H1 (cell line): ENCODE results near the gene ENPEP. TPM values are rescaled to one million over a fixed set of nuclear protein-coding genes. Genes with fewer than 3 reads are reported as not detected.

Experiments used
- CTCF ChIA-PET: fragments of 300-600 bp; sonication (Branson Sonifier 250); formaldehyde crosslinking; loops from one replicate; lab custom pipeline; 2021; ENCODE audit not compliant: partially characterized antibody; lab: Charles Lee
- POLR2A ChIA-PET: fragments of 300-600 bp; sonication (Branson Sonifier 250); formaldehyde crosslinking; loops from one replicate; lab custom pipeline; 2021; ENCODE audit warnings: inconsistent platforms; ENCODE audit not compliant: partially characterized antibody; lab: Charles Lee
- DNase-seq, 2 experiments: peaks; one replicate each; pipeline versions ENCODE4 v3.0.0 to v3.0.0-alpha.2; 2010 to 2022; ENCODE audit warnings: low spot score in 2 of 2, low read depth in 1 of 2, mixed read lengths in 1 of 2
- FAIRE-seq: peaks from 2 replicates; lab custom pipeline; 2011; peaks lifted over from hg19 to GRCh38; lab: Jason Lieb, UNC
- H2AFZ ChIP-seq: 2 replicates; pipeline ENCODE4 v1.8.1; 2012; ENCODE audit warnings: low read length, inconsistent platforms
- H2AK5ac ChIP-seq: 2 replicates; pipeline ENCODE4 v1.6.1; 2013; ENCODE audit warnings: low read depth, low read length
- H2BK120ac ChIP-seq: replicated peaks from 2 replicates; pipeline ENCODE3; 2013; ENCODE audit warnings: low read depth, low read length, inconsistent platforms
- H2BK12ac ChIP-seq: 2 replicates; pipeline ENCODE4 v1.6.1; 2013; ENCODE audit warnings: low read depth, low read length
- H2BK15ac ChIP-seq: 2 replicates; pipeline ENCODE4 v1.6.1; 2013; ENCODE audit warnings: low read length
- H2BK20ac ChIP-seq: 2 replicates; pipeline ENCODE4 v1.6.1; 2013; ENCODE audit warnings: low read length
- H2BK5ac ChIP-seq: 2 replicates; pipeline ENCODE4 v1.6.1; 2013; ENCODE audit warnings: low read depth, low read length
- H3K14ac ChIP-seq: 2 replicates; pipeline ENCODE4 v1.6.1; 2013; ENCODE audit warnings: inconsistent platforms; ENCODE audit not compliant: insufficient read length
- H3K18ac ChIP-seq: 2 replicates; pipeline ENCODE4 v1.6.1; 2013; ENCODE audit warnings: low read length; ENCODE audit errors: extremely low read depth
- H3K23ac ChIP-seq: 2 replicates; pipeline ENCODE4 v1.6.1; 2013; ENCODE audit warnings: inconsistent platforms; ENCODE audit not compliant: insufficient read length
- H3K23me2 ChIP-seq: 2 replicates; pipeline ENCODE4 v1.6.1; 2013; ENCODE audit warnings: low read depth, low read length
- H3K27ac ChIP-seq: 2 replicates; pipeline ENCODE4 v1.6.1; 2011; ENCODE audit warnings: low read depth, low read length, inconsistent platforms
- H3K27me3 ChIP-seq, 4 experiments: replicated peaks in 1 of 4; 1 replicate in 1 of 4; 2 replicates in 3 of 4; pipeline versions ENCODE4 v1.6.1 to v1.8.1; 2011 to 2013; ENCODE audit warnings: low read length in 3 of 4, mild to moderate bottlenecking in 3 of 4, inconsistent platforms in 2 of 4, mixed read lengths in 2 of 4, moderate library complexity in 1 of 4; ENCODE audit not compliant: control insufficient read depth in 3 of 4, insufficient read depth in 3 of 4; ENCODE audit errors: extremely low read depth in 1 of 4
- H3K36me3 ChIP-seq, 4 experiments: 2 replicates each; pipeline versions ENCODE4 v1.6.1 to v1.8.1; 2011 to 2013; ENCODE audit warnings: mild to moderate bottlenecking in 4 of 4, low read length in 3 of 4, moderate library complexity in 2 of 4, control low read depth in 1 of 4, inconsistent platforms in 1 of 4; ENCODE audit not compliant: insufficient read depth in 4 of 4, control insufficient read depth in 2 of 4
- H3K4ac ChIP-seq: replicated peaks from 2 replicates; pipeline ENCODE3; 2013; ENCODE audit warnings: low read length, low read depth, mixed read lengths, inconsistent platforms; ENCODE audit not compliant: insufficient read length
- H3K4me1 ChIP-seq, 4 experiments: replicated peaks in 1 of 4; 1 replicate in 1 of 4; 2 replicates in 3 of 4; pipeline versions ENCODE4 v1.6.1 to v1.8.1; 2011 to 2013; ENCODE audit warnings: low read length in 3 of 4, inconsistent platforms in 2 of 4, mixed read lengths in 1 of 4; ENCODE audit not compliant: insufficient read depth in 4 of 4, control insufficient read depth in 3 of 4
- H3K4me2 ChIP-seq, 2 experiments: 2 replicates each; pipeline versions ENCODE4 v1.6.1 to v1.8.1; 2011 to 2013; ENCODE audit warnings: low read depth in 2 of 2, low read length in 2 of 2, control low read depth in 1 of 2, inconsistent platforms in 1 of 2, mild to moderate bottlenecking in 1 of 2; ENCODE audit not compliant: insufficient read depth in 1 of 2
- H3K4me3 ChIP-seq, 4 experiments: fragments of 200-600, 300-600 bp in 1 of 4; sonication (generic), shearing (Covaris generic), sonication (Bioruptor Twin) in 1 of 4; 2 replicates each; pipeline versions ENCODE4 v1.5.1 to v1.8.1; 2011 to 2016; ENCODE audit warnings: low read length in 4 of 4, low read depth in 3 of 4, control low read depth in 2 of 4, inconsistent platforms in 2 of 4, mild to moderate bottlenecking in 2 of 4, mixed read lengths in 1 of 4, moderate library complexity in 1 of 4; ENCODE audit not compliant: insufficient read depth in 2 of 4; ENCODE audit errors: extremely low read depth in 1 of 4
- H3K56ac ChIP-seq: replicated peaks from 2 replicates; pipeline ENCODE3; 2013; ENCODE audit warnings: low read depth, mild to moderate bottlenecking, mixed read lengths, low read length, inconsistent platforms; ENCODE audit not compliant: insufficient read length
- H3K79me1 ChIP-seq: 2 replicates; pipeline ENCODE4 v1.6.1; 2013; ENCODE audit warnings: low read depth, low read length, control low read depth
- H3K79me2 ChIP-seq, 2 experiments: 2 replicates each; pipeline versions ENCODE4 v1.6.1 to v1.8.1; 2012 to 2013; ENCODE audit warnings: low read length in 2 of 2, mild to moderate bottlenecking in 2 of 2, inconsistent platforms in 1 of 2; ENCODE audit not compliant: insufficient read depth in 2 of 2, control insufficient read depth in 1 of 2
- H3K9ac ChIP-seq, 4 experiments: replicated peaks in 1 of 4; 1 replicate in 1 of 4; 2 replicates in 3 of 4; pipeline versions ENCODE4 v1.6.1 to v1.8.1; 2011 to 2013; ENCODE audit warnings: low read depth in 3 of 4, low read length in 3 of 4, control low read depth in 2 of 4, mild to moderate bottlenecking in 2 of 4, moderate library complexity in 2 of 4, inconsistent platforms in 1 of 4; ENCODE audit errors: extremely low read depth in 1 of 4
- H3K9me3 ChIP-seq, 2 experiments: 2 replicates each; pipeline versions ENCODE4 v1.6.1 to v1.8.1; 2012 to 2013; ENCODE audit warnings: mild to moderate bottlenecking in 2 of 2, moderate library complexity in 2 of 2, control low read depth in 1 of 2, inconsistent platforms in 1 of 2, low read depth in 1 of 2, low read length in 1 of 2, mixed read lengths in 1 of 2; ENCODE audit not compliant: insufficient read depth in 2 of 2
- H4K20me1 ChIP-seq, 2 experiments: replicated peaks in 1 of 2; 2 replicates each; pipeline versions ENCODE3 to v1.8.1; 2011 to 2013; ENCODE audit warnings: inconsistent platforms in 2 of 2, low read length in 2 of 2, mild to moderate bottlenecking in 1 of 2; ENCODE audit not compliant: insufficient read depth in 2 of 2, control insufficient read depth in 1 of 2
- H4K5ac ChIP-seq: 2 replicates; pipeline ENCODE4 v1.6.1; 2013; ENCODE audit warnings: low read length, low read depth, mixed read lengths, inconsistent platforms; ENCODE audit not compliant: insufficient read length
- H4K8ac ChIP-seq: 2 replicates; pipeline ENCODE4 v1.8.0; 2013; ENCODE audit warnings: mild to moderate bottlenecking, moderate library complexity, low read length, inconsistent platforms; ENCODE audit not compliant: insufficient read depth; ENCODE audit errors: extremely low read depth
- H4K91ac ChIP-seq: replicated peaks from 2 replicates; pipeline ENCODE3; 2013; ENCODE audit warnings: low read length, mixed read lengths, inconsistent platforms; ENCODE audit not compliant: insufficient read length
- CHD2 ChIP-seq: IDR thresholded peaks from 2 replicates; pipeline ENCODE4 v1.6.1; 2012; ENCODE audit warnings: low read length, improper control_type of control experiment
- EZH2 ChIP-seq: fragments of 200-600 bp; sonication (generic); IDR thresholded peaks from 2 replicates; pipeline ENCODE4 v1.7.1; 2012; ENCODE audit warnings: low read depth, mild to moderate bottlenecking, moderate library complexity, low read length, inconsistent platforms; ENCODE audit not compliant: severe bottlenecking
- JUND ChIP-seq: IDR thresholded peaks from 2 replicates; pipeline ENCODE4 v1.6.1; 2011; ENCODE audit warnings: mild to moderate bottlenecking, improper control_type of control experiment, low read length
- KDM1A ChIP-seq: fragments of 200-600, 300-600 bp; sonication (generic); IDR thresholded peaks from 2 replicates; pipeline ENCODE4 v1.7.1; 2016; ENCODE audit warnings: mild to moderate bottlenecking, low read length, borderline replicate concordance
- WGBS, 2 experiments: shearing (Covaris generic) in 1 of 2; methylation state at CpG; one replicate each; pipeline versions ENCODE4 v1.1.6 to v1.1.7; 2013 to 2015; ENCODE audit warnings: low lambda C conversion rate in 2 of 2, mixed read lengths in 2 of 2, inconsistent platforms in 1 of 2, low coverage in 1 of 2, missing lambda C conversion rate in 1 of 2; ENCODE audit not compliant: insufficient replicate concordance in 2 of 2, insufficient coverage in 1 of 2, insufficient read length in 1 of 2; ENCODE audit errors: extremely low coverage in 1 of 2, missing lambda C conversion rate in 1 of 2; 5-methylcytosine and 5-hydroxymethylcytosine counted together
- polyA plus RNA-seq, 7 experiments: library from polyadenylated mRNA; depleted of rRNA in 3 of 7; stranded (reverse) in 5 of 7; unstranded in 2 of 7; fragments of >200 nt in 5 of 7; fragments of 200-250 nt in 2 of 7; gene quantifications; 1 replicate in 5 of 7; 2 replicates in 1 of 7; 4 replicates in 1 of 7; pipeline versions ENCODE4 v1.2.1 to v1.2.3, GENCODE V29; 2011 to 2013; ENCODE audit warnings: missing spikeins in 2 of 7, mixed read lengths in 2 of 7
- total RNA-seq: library from RNA; stranded (reverse); fragmentation: NEBNext Ultra II Directional; extraction: Animal tissue kit (Norgen Biotek cat#: 25700); gene quantifications from 2 replicates; pipeline ENCODE4 v1.2.1, GENCODE V29; 2021
- TF ChIP-seq, protein P1 (sequence below): IDR thresholded peaks from 2 replicates; pipeline ENCODE4 v1.6.1; 2012; ENCODE audit warnings: low read length, inconsistent platforms

The ENPEP gene
- total and polyA plus RNA-seq, 2 of the 8 experiments (the other 6 are each of a cell fraction or from before 2014, with no cell fraction given) = 0.09 to 0.61 TPM

DNA sequence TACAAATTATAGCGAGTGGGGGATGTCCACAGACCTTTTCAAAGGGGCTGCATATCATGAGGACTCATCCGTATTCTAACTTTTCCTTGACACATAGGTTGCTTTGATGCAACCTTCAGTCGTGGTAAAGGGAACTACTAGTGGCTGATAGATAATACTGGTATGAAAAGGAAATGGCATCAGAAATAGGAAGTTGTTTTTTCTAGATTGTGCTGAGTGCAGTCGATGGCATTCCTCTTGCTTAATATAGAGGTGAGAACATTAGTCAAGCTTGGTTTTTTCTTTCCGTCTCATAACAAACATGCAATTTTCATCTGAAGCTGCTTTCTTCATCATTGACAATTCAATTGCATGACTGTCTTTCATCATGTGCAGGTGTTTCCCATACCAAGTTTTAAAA, 16.6 kb downstream of the ENPEP start:
- Histone ChIP-seq H3K4me1 (peaks cover 0 to 4% (median 0%) of the 10 kb centered on the region in 4 experiments; a peak in 2 of 7 replicates), H2BK5ac (no peak overlapping the region), H3K79me1 (no peaks in the 10 kb centered on the region), H2BK120ac (no peak overlapping the region), H3K9me3 (no peaks in the 10 kb centered on the region), H3K36me3 (no peaks in the 10 kb centered on the region), H3K4ac (no peak overlapping the region), H3K56ac (no peak overlapping the region), H4K20me1 (peaks cover 0 to 1% of the 10 kb centered on the region in 2 experiments), H2BK20ac (no peak overlapping the region), H3K4me3 (no peak overlapping the region), H3K4me2 (no peak overlapping the region), H3K79me2 (no peaks in the 10 kb centered on the region), H3K27ac (no peak overlapping the region), H3K23ac (no peak overlapping the region), H4K5ac (no peak overlapping the region), H4K8ac (no peak overlapping the region), H3K14ac (no peak overlapping the region), H3K18ac (no peak overlapping the region), H3K23me2 (no peaks in the 10 kb centered on the region), H3K27me3 (peaks cover 0 to 1% (median 0%) of the 10 kb centered on the region in 4 experiments; a peak in 1 of 7 replicates), H3K9ac (no peak overlapping the region), H2BK12ac (no peak overlapping the region), H2AK5ac (no peak overlapping the region), H2BK15ac (no peak overlapping the region), H4K91ac (no peak overlapping the region), H2AFZ (no peak overlapping the region)
- 88% methylated on average over 5 of the region's 5 CpGs; no CpG with 5 or more reads in 1 of the 2 experiments for WGBS, 2 experiments
- TF ChIP-seq, protein P1, sequence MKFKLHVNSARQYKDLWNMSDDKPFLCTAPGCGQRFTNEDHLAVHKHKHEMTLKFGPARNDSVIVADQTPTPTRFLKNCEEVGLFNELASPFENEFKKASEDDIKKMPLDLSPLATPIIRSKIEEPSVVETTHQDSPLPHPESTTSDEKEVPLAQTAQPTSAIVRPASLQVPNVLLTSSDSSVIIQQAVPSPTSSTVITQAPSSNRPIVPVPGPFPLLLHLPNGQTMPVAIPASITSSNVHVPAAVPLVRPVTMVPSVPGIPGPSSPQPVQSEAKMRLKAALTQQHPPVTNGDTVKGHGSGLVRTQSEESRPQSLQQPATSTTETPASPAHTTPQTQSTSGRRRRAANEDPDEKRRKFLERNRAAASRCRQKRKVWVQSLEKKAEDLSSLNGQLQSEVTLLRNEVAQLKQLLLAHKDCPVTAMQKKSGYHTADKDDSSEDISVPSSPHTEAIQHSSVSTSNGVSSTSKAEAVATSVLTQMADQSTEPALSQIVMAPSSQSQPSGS = no peak
- TF ChIP-seq JUND = no peak
- no peak for TF ChIP-seq CHD2
- no peak for TF ChIP-seq KDM1A
- no peak for TF ChIP-seq EZH2
- DNase-seq = no peak
- CTCF ChIA-PET = interaction anchor here (1.5 kb wide), 1 partner anchor 18 kb away, joined by 6 read pairs; no protein-coding TSS in a partner anchor
- POLR2A ChIA-PET = no interaction called here
- FAIRE-seq = no peak
